Measurements from ENCODE around the gene CACNA1H.
"Not testable (repeated sequence)": the region's sequence is repeated elsewhere in the genome, so short reads cannot be mapped to it uniquely, and the experiment has no call there.

Gene CACNA1H

GRCh38 chr16:1174477-1175357, 21.8 kb downstream of the CACNA1H start:
- DNase-seq (ENCODE audit: low spot score) = peak; percentile 91

GRCh38 chr16:1175566-1176279, 22.8 kb downstream of the CACNA1H start:
- DNase-seq (ENCODE audit: low spot score) = no peak

GRCh38 chr16:1176280-1176897, 23.5 kb downstream of the CACNA1H start:
- no peak for DNase-seq (ENCODE audit: low spot score)

- no peak for DNase-seq (ENCODE audit: low spot score)
Measured at GRCh38 chr16:1177053-1177452, 24.1 kb downstream of the CACNA1H start.

DNA sequence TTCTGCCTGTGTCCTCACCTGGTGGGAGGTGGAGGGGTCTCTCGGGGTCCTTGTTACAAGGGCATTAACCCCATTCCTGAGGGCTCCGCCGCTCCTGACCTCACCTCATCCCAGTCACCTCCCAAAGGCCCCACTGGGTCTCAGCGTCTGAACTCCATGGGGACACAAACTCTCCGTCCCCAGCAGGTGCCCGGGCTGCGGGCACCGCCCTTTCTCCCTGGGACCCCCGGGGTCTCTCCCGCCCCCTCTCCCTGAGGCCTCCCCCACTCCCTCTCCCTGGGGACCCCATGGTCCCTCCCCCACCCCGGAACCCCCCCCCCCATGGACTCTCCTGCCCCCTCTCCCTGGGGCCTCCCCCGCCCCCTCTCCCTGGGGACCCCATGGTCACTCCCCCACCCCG, 24.8 kb downstream of the CACNA1H start:
- DNase-seq (ENCODE audit: low spot score) = no peak

DNA sequence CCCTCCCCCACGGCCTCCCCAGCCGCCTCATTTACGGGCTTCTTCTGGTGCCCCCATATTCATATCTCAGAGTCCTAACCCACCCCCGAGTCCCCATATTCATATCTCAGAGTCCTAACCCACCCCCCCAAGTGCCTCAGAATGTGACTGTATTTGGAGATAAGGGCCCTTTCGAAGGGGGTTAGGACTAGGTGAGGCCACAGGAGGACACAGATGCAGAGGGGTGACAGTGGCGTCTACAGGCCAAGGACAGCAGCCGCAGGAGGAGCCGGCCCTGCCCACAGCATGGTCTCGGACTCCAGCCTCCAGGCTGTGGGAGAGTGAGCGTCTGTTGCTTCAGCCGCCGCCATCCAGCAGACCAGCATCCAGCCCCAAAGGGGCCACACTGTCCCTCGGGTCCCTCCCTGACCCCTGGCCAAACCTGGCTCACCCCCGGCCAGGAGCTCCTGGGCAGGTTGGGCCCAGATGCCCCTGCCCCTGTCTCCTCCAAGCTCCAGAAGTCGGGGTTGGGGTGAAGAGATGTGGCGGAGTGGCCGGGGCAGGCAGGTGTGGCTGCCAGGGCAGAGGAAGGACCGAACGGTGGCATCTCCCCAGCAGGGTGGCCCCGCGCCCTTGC, 25.5 kb downstream of the CACNA1H start:
- DNase-seq (ENCODE audit: low spot score) = no peak

DNA sequence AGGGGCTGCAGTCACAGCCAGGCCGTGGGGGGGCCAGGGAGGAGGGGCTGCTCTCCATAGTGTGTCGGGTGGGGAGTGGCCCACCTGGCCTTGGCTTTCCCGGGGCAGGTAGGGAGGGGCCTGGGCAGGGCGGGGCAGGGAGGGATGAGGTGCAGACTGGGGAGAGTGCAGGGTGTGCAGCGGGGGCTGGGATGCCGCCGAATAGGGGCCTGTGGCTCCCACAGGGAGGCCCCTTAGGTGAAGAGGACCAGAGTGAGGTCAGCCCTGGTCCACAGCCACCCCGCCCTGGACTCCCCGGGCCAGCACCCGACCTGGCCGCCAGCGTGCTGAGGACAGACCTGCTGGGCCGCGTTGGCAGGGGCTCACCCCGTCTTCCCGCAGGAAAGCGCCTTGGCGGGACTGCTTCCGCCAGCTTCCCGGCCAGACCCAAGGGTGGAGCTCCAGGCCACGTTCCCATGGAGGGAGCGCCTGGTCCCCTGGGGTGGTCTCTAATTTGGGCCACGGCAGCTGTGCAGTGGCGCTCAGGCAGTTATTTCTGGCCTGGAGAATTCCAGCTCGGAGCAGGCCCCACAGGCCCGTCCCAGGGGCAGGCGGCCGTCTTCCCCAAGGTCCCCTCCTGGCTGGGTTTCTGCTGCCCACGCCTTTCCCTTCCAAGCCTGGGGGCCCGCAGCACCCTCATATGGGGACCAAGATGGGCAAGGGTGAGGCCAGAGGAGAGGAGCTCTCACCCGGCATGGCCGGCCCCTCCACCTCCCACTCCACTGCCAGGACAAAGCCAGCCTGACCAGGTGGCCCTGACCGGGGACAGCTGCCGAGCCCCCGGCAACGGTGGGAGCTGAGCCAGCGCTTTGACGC, 27.9 kb downstream of the CACNA1H start:
- peak; percentile 48 for DNase-seq (ENCODE audit: low spot score)

DNA sequence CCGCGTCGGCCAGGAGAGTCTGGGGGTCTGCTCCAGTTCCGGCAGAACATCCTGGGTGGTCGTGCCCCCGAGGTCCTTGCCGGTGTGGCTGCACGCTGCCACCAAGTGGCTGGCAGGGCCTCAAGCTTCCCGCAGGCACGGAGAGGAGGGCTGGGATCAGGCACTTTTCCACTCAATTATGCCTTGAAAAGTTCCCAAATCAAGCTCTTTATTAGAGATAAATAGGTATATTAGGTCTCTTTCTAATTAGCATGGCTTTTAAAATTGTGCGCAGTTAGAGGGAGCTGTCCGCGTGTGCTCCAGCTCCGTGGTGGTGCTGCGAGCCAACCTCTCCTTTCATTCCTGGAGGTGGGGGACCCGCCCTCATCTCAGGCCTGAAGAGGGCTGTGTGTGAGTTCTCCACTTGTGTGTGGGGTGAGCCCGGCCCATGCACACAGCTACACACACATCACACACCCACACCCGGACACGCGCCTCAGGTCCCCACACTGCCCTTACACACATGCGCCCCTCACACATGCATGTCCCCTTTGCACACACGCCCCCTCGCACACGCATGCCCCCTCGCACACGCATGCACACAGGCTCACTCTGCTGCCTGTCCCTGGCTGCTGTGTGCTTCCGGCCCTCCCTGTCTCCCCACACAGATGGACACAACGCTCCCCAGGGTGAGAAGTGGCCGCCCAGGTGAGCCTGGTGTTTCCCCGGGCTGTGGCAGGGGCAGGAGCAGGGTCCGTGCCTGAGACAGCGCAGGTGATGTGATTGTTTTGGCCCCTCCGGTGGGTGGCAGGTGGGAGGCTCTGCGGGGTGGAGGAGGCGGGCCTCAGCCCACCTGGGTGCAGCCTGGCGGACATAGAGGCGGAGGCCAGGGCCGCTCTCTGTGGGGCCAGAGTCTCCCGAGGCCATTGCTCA, 28.8 kb downstream of the CACNA1H start:
- DNase-seq (ENCODE audit: low spot score) = no peak

GRCh38 chr16:1182316-1182671, 29.4 kb downstream of the CACNA1H start:
- peak; percentile 92 for DNase-seq (ENCODE audit: low spot score)

GRCh38 chr16:1182950-1183907, 30.3 kb downstream of the CACNA1H start:
- DNase-seq (ENCODE audit: low spot score) = peak; percentile 94

DNA sequence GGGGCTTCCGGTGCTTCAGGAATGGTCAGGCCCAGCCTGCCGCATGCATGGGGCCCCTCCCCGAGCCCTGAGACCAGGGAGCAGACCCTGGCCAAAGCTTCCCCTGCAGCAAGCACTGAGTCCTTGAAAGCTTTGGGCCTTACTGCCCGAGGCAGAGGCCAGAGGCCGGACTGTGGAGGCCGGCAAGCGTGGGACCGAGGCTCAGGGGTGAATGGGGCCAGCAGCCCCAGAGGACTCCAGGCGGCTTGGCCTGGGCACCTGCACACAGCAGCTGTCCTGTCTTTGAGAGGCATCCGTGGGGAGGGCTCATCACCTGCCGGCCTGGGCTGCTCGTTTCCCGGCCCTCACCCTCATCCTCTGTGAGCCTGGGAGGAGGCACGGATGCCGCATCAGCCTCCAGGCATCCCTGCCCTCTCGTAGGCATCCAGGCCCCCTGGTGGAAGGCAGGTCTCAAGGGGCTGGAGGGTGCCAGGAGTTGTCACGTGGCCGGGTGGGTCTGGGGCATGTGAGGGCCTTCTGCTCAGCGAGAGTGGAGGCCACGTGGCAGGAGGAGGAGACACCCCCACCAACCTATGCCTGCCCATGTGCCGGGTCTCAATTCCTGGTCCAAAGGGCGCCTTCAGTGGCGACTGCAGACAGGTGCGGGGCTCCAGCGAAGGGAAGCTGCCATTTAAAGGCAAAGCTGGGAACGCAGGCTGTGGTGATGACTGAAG, 31.4 kb downstream of the CACNA1H start:
- no peak for DNase-seq (ENCODE audit: low spot score)

- no peak for DNase-seq (ENCODE audit: low spot score)
Measured at GRCh38 chr16:1184980-1185379, 32.1 kb downstream of the CACNA1H start.

DNA sequence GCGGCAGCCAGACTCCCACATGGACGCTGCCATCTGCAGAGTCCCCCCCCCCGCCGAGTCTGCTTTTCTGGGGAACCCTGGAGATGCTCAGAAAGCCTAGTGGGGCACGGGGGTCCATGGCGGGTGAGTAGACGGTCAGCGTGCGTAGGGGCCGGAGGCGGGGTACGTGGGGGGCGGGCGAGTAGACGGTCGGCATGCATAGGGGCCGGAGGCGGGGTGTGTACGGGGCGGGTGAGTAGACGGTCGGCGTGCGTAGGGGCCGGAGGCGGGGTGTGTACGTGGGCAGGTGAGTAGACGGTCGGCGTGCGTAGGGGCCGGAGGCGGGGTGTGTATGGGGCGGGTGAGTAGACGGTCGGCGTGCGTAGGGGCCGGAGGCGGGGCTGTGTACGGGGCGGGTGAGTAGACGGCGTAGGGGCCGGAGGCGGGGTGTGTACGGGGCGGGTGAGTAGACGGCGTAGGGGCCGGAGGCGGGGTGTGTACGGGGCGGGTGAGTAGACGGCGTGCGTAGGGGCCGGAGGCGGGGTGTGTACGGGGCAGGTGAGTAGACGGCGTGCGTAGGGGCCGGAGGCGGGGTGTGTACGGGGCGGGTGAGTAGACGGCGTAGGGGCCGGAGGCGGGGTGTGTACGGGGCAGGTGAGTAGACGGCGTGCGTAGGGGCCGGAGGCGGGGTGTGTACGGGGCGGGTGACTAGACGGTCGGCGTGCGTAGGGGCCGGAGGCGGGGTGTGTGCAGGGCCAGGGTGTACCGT, 32.7 kb downstream of the CACNA1H start:
- not testable (repeated sequence) for DNase-seq (ENCODE audit: low spot score)

- DNase-seq (ENCODE audit: low spot score) = peak; percentile 51
Measured at GRCh38 chr16:1188432-1189189, 35.7 kb downstream of the CACNA1H start.

DNA sequence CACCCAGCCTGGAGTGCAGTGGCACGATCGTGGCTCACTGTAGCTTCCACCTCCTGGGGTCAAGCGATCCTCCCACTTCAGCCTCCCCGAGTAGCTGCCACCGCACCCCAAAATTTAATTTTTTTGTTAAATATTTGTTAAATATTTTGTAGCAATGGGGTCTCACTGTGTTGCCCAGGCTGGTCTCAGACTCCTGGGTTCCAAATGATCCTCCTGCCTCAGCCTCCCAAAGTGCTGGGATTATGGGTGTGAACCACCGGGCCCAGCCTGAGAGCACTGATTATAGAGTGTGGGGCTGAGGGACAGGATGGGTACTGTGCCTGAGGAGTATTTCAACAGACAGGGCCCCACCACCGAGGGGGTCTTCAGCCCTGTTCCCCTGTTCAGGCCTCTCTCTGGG, 36.5 kb downstream of the CACNA1H start:
- no peak for DNase-seq (ENCODE audit: low spot score)

DNA sequence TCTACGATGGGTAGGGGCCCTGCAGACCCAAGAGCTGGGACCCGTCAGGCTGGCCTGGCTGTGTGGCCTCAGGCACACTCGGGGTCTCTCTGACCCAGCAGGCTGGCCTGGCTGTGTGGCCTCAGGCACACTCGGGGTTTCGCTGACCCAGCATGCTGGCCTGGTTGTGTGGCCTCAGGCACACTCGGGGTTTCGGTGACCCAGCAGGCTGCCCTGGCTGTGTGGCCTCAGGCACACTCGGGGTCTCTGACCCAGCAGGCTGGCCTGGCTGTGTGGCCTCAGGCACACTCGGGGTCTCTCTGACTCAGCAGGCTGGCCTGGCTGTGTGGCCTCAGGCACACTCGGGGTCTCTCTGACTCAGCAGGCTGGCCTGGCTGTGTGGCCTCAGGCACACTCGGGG, 37.9 kb downstream of the CACNA1H start:
- not testable (repeated sequence) for DNase-seq (ENCODE audit: low spot score)

All from hepatic stellate cell (primary cell).